Measurements from ENCODE around the gene KCNIP1. TPM values are rescaled to one million over a fixed set of nuclear protein-coding genes. Genes with fewer than 3 reads are reported as not detected.

Gene KCNIP1
- total and polyA plus RNA-seq, 10 of the 15 experiments (the other 5 are each of a cell fraction or from before 2014, with no cell fraction given), result not detected

- no peak for TF ChIP-seq YBX1 (IDR thresholded peaks at IDR 0.05)
- TF ChIP-seq RELA (IDR thresholded peaks at IDR 0.05; ENCODE audit: borderline replicate concordance, partially characterized antibody), result no peak
- TF ChIP-seq TCF7 (IDR thresholded peaks at IDR 0.05; ENCODE audit: borderline replicate concordance), result no peak
- TF ChIP-seq, protein P1, sequence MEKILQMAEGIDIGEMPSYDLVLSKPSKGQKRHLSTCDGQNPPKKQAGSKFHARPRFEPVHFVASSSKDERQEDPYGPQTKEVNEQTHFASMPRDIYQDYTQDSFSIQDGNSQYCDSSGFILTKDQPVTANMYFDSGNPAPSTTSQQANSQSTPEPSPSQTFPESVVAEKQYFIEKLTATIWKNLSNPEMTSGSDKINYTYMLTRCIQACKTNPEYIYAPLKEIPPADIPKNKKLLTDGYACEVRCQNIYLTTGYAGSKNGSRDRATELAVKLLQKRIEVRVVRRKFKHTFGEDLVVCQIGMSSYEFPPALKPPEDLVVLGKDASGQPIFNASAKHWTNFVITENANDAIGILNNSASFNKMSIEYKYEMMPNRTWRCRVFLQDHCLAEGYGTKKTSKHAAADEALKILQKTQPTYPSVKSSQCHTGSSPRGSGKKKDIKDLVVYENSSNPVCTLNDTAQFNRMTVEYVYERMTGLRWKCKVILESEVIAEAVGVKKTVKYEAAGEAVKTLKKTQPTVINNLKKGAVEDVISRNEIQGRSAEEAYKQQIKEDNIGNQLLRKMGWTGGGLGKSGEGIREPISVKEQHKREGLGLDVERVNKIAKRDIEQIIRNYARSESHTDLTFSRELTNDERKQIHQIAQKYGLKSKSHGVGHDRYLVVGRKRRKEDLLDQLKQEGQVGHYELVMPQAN (conservative IDR thresholded peaks at IDR 0.05), result no peak
- no peak for TF ChIP-seq NRF1 (conservative IDR thresholded peaks at IDR 0.05; ENCODE audit: low read depth, low read length)
- no peak for TF ChIP-seq ZNF622 (IDR thresholded peaks at IDR 0.05)
- TF ChIP-seq E2F4 (IDR thresholded peaks at IDR 0.05; ENCODE audit: low read depth, low read length), result no peak
- TF ChIP-seq, protein P2, sequence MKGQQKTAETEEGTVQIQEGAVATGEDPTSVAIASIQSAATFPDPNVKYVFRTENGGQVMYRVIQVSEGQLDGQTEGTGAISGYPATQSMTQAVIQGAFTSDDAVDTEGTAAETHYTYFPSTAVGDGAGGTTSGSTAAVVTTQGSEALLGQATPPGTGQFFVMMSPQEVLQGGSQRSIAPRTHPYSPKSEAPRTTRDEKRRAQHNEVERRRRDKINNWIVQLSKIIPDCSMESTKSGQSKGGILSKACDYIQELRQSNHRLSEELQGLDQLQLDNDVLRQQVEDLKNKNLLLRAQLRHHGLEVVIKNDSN (IDR thresholded peaks at IDR 0.05; ENCODE audit: borderline replicate concordance, extremely low read length, insufficient read depth, low read depth, low read length), result no peak
Observed at GRCh38 chr5:170642066-170642735, 138.4 kb downstream of the KCNIP1 start (continued).

All from GM12878 (cell line).